ENCODE measurements around the gene NEAT1.

The NEAT1 gene

DNA sequence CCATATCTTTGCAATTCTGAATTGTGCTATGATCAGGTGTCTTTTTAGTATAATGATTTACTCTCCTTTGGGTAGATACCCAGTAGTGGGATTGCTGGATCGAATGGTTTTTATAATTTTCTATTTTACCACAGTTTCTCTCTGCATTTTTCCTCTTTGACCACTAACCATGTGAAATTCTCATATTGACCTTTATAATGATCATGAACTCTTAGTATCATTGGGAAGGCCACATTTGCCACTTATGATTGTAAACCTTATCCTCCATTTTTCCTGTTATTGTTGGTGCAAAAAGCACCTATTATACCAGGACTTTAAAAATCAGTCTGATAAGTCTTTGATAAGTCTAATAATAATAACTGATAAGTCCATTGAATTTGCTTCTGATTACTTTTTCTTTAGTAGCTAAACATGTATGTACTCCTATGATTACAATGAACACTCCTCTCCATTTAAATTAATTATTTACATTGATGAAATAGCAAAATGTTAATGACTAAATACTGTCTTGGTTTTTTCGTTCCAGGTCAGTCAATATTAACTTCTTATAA lies 9.6 kb downstream of the NEAT1 start:
- Histone ChIP-seq H3K79me1 (ENCODE audit: low read depth, low read length) (peaks cover 2% of the 10 kb centered on the region), H3K36me3 (replicated peaks in 1 of 2; ENCODE audit: control insufficient read depth in 2 of 2, insufficient read depth in 2 of 2, low read length in 2 of 2) (peaks cover 3 to 98% of the 10 kb centered on the region in 2 donors)

DNA sequence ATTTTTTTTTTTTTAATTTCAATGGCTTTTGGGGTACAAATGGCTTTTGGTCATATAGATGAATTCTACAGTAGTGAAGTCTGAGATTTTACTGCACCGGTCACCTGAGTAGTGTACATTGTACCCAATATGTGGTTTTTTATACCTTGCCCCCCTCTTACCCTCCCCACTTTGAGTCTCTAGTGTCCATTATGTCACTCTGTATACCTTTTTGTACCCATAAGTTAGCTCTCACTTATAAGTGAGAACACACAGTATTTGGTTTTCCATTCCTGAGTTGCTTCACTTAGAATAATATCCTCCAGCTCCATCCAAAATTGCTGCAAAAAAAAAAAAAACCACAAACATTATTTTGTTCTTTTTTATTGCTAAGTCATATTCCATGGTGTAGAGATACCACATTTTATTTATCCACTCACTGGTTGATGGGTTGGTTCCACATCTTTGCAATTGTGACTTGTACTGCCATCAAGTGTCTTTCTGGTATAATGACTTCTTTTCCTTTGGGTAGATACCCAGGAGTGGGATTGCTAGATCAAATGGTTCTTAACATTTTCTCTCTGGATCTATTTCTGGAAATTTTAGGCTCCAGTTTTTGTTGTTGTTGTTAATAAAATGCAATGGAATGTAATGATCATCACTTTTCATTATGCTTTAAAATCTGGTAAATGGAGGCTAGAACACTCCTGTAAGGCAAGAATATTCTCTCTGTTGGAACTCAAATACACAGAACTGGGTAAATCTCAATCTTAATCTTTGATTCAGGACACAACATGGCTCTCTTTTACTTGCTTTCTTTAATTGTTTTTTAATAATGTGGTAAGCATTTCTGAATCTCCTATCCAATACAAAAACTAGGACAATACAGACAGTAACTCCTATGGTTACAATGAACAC lies 10.3 kb downstream of the NEAT1 start:
- Histone ChIP-seq H4K8ac (ENCODE audit: low read depth, low read length) (no peak overlapping the region), H3K79me1 (ENCODE audit: low read depth, low read length) (peaks cover 2% of the 10 kb centered on the region), H2AK5ac (ENCODE audit: low read depth, low read length) (no peak overlapping the region), H2BK5ac (ENCODE audit: low read length) (no peak overlapping the region), H3K4me3 (ENCODE audit: low read length in 2 of 2) (no peak overlapping the region), H4K91ac (ENCODE audit: low read depth, low read length, poor library complexity) (no peak overlapping the region), H3K9ac (ENCODE audit: low read depth, low read length, poor library complexity) (no peak overlapping the region), H3K23ac (ENCODE audit: low read depth, low read length, poor library complexity) (no peak overlapping the region), H3K27ac (replicated peaks; ENCODE audit: low read length) (no peak overlapping the region), H3K27me3 (ENCODE audit: control insufficient read depth in 3 of 3, insufficient read depth in 3 of 3, low read depth in 1 of 3, low read length in 3 of 3) (no peaks in the 10 kb centered on the region), H2BK12ac (ENCODE audit: low read length) (no peak overlapping the region), H2BK15ac (ENCODE audit: low read length) (no peak overlapping the region), H3K18ac (ENCODE audit: low read length) (no peak overlapping the region), H3K4me2 (ENCODE audit: insufficient read depth, low read length, poor library complexity, severe bottlenecking) (no peak overlapping the region), H3K4ac (ENCODE audit: low read length) (no peak overlapping the region), H3K36me3 (replicated peaks in 1 of 2; ENCODE audit: control insufficient read depth in 2 of 2, insufficient read depth in 2 of 2, low read length in 2 of 2) (peaks cover 3 to 98% of the 10 kb centered on the region in 2 donors), H3K4me1 (ENCODE audit: control insufficient read depth in 2 of 2, insufficient read depth in 1 of 2, low read depth in 1 of 2, low read length in 2 of 2) (peaks cover 1 to 22% of the 10 kb centered on the region in 2 donors), H3K14ac (ENCODE audit: low read length) (no peak overlapping the region), H2AFZ (ENCODE audit: low read length) (no peak overlapping the region), H2BK120ac (ENCODE audit: low read depth, low read length) (no peak overlapping the region), H3K9me3 (replicated peaks in 1 of 2; ENCODE audit: control insufficient read depth in 2 of 2, insufficient read depth in 1 of 2, low read depth in 1 of 2, low read length in 2 of 2) (peaks cover 0 to 2% of the 10 kb centered on the region in 2 donors)
- WGBS, 2 donors (ENCODE audit: extremely low coverage in 2 of 2, insufficient read length in 2 of 2, insufficient replicate concordance in 1 of 2) = no CpG with 5 or more reads among the region's 1 CpG
- DNase-seq (ENCODE audit: low spot score) = no peak

More for the DNA sequence above, 9.6 kb downstream of the NEAT1 start:
- no peak overlapping the region for H2BK5ac ChIP-seq (ENCODE audit: low read length)
- WGBS, 2 donors (ENCODE audit: extremely low coverage in 2 of 2, insufficient read length in 2 of 2, insufficient replicate concordance in 1 of 2) = no CpG with 5 or more reads among the region's 2 CpGs
- no peak overlapping the region for H2BK120ac ChIP-seq (ENCODE audit: low read depth, low read length)
- no peak overlapping the region for H3K9ac ChIP-seq (ENCODE audit: low read depth, low read length, poor library complexity)
- DNase-seq (ENCODE audit: low spot score) = no peak
- no peak overlapping the region for H2AK5ac ChIP-seq (ENCODE audit: low read depth, low read length)
- H3K27ac ChIP-seq (replicated peaks; ENCODE audit: low read length) = no peak overlapping the region
- H4K91ac ChIP-seq (ENCODE audit: low read depth, low read length, poor library complexity) = no peak overlapping the region
- H2BK15ac ChIP-seq (ENCODE audit: low read length) = no peak overlapping the region
- H3K4me3 ChIP-seq (ENCODE audit: low read length in 2 of 2) = no peak overlapping the region
- H3K9me3 ChIP-seq (replicated peaks in 1 of 2; ENCODE audit: control insufficient read depth in 2 of 2, insufficient read depth in 1 of 2, low read depth in 1 of 2, low read length in 2 of 2) = no peaks in the 10 kb centered on the region
- H3K14ac ChIP-seq (ENCODE audit: low read length) = no peak overlapping the region
- no peak overlapping the region for H2AFZ ChIP-seq (ENCODE audit: low read length)
- H3K27me3 ChIP-seq (ENCODE audit: control insufficient read depth in 3 of 3, insufficient read depth in 3 of 3, low read depth in 1 of 3, low read length in 3 of 3) = no peaks in the 10 kb centered on the region
- no peak overlapping the region for H3K18ac ChIP-seq (ENCODE audit: low read length)
- H2BK12ac ChIP-seq (ENCODE audit: low read length) = no peak overlapping the region
- peaks cover 3 to 30% of the 10 kb centered on the region in 2 donors for H3K4me1 ChIP-seq (ENCODE audit: control insufficient read depth in 2 of 2, insufficient read depth in 1 of 2, low read depth in 1 of 2, low read length in 2 of 2)
- no peak overlapping the region for H4K8ac ChIP-seq (ENCODE audit: low read depth, low read length)
- no peak overlapping the region for H3K4me2 ChIP-seq (ENCODE audit: insufficient read depth, low read length, poor library complexity, severe bottlenecking)
- no peak overlapping the region for H3K4ac ChIP-seq (ENCODE audit: low read length)
- H3K23ac ChIP-seq (ENCODE audit: low read depth, low read length, poor library complexity) = no peak overlapping the region

DNA sequence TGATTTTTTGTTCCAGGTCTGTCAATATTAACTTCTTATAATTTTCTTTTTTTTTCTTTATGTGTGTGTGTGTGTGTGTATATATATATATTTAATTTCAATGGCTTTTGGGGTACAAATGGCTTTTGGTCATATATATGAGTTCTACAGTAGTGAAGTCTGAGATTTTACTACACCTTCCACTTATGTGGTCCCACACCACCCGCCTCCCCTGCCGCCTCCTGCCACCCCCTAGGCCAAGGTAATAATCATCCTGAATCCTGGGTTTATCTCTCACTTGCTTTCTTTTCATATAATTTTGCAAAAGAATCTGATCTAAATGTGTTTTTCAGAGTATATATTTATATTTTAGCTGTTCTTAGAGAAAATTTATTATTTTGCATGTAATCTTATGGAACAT lies 11.1 kb downstream of the NEAT1 start:
- no peak for DNase-seq (ENCODE audit: low spot score)
- Histone ChIP-seq H3K9ac (ENCODE audit: low read depth, low read length, poor library complexity) (no peak overlapping the region), H3K4me2 (ENCODE audit: insufficient read depth, low read length, poor library complexity, severe bottlenecking) (no peak overlapping the region), H2BK12ac (ENCODE audit: low read length) (no peak overlapping the region), H3K4me3 (ENCODE audit: low read length in 2 of 2) (no peak overlapping the region), H4K8ac (ENCODE audit: low read depth, low read length) (no peak overlapping the region), H3K14ac (ENCODE audit: low read length) (no peak overlapping the region), H2AFZ (ENCODE audit: low read length) (no peak overlapping the region), H3K4me1 (ENCODE audit: control insufficient read depth in 2 of 2, insufficient read depth in 1 of 2, low read depth in 1 of 2, low read length in 2 of 2) (peaks cover 1 to 17% of the 10 kb centered on the region in 2 donors), H4K91ac (ENCODE audit: low read depth, low read length, poor library complexity) (no peak overlapping the region), H2BK5ac (ENCODE audit: low read length) (no peak overlapping the region), H3K36me3 (replicated peaks in 1 of 2; ENCODE audit: control insufficient read depth in 2 of 2, insufficient read depth in 2 of 2, low read length in 2 of 2) (peaks cover 3 to 98% of the 10 kb centered on the region in 2 donors), H3K23ac (ENCODE audit: low read depth, low read length, poor library complexity) (no peak overlapping the region), H3K79me1 (ENCODE audit: low read depth, low read length) (peaks cover 2% of the 10 kb centered on the region), H3K18ac (ENCODE audit: low read length) (no peak overlapping the region), H2BK120ac (ENCODE audit: low read depth, low read length) (no peak overlapping the region), H2AK5ac (ENCODE audit: low read depth, low read length) (no peak overlapping the region), H3K9me3 (replicated peaks in 1 of 2; ENCODE audit: control insufficient read depth in 2 of 2, insufficient read depth in 1 of 2, low read depth in 1 of 2, low read length in 2 of 2) (peaks cover 0 to 4% of the 10 kb centered on the region in 2 donors), H2BK15ac (ENCODE audit: low read length) (no peak overlapping the region), H3K27ac (replicated peaks; ENCODE audit: low read length) (no peak overlapping the region), H3K4ac (ENCODE audit: low read length) (no peak overlapping the region), H3K27me3 (ENCODE audit: control insufficient read depth in 3 of 3, insufficient read depth in 3 of 3, low read depth in 1 of 3, low read length in 3 of 3) (no peaks in the 10 kb centered on the region)
- WGBS, 2 donors (ENCODE audit: extremely low coverage in 2 of 2, insufficient read length in 2 of 2, insufficient replicate concordance in 1 of 2) = no CpG with 5 or more reads among the region's 2 CpGs

DNA sequence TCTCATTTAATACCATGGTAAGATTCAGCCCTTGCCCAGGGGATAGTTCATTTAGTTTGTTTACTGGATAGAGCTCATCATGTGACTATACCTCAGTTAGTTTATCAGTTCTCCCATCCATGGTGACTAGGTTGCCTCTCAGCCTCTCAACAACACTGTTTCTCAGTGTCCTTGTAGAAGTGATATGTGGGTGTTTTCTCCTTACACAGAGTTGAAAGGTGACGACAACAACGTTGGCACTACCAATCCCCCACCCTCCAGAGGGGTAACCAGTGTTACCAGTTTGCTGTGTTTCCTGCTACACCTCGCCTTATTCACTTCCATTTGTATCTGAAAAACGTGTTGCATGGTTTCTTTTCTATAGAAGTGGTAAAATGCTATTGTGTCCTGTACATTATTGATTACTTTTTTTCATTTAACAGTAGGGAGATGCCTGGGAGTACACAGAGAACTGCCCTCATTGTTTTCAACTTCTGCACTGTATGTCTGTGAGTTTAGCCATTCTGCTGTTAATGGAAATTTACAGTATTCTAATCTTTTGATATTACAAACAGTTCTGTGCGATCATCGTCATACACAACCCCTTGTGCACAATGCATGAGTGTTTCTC lies 11.6 kb downstream of the NEAT1 start:
- Histone ChIP-seq H3K9ac (ENCODE audit: low read depth, low read length, poor library complexity) (no peak overlapping the region), H2BK15ac (ENCODE audit: low read length) (no peak overlapping the region), H3K27me3 (ENCODE audit: control insufficient read depth in 3 of 3, insufficient read depth in 3 of 3, low read depth in 1 of 3, low read length in 3 of 3) (no peaks in the 10 kb centered on the region), H4K91ac (ENCODE audit: low read depth, low read length, poor library complexity) (no peak overlapping the region), H3K14ac (ENCODE audit: low read length) (no peak overlapping the region), H3K4me2 (ENCODE audit: insufficient read depth, low read length, poor library complexity, severe bottlenecking) (no peak overlapping the region), H3K79me1 (ENCODE audit: low read depth, low read length) (peaks cover 2% of the 10 kb centered on the region), H4K8ac (ENCODE audit: low read depth, low read length) (no peak overlapping the region), H2BK120ac (ENCODE audit: low read depth, low read length) (no peak overlapping the region), H2AFZ (ENCODE audit: low read length) (no peak overlapping the region), H3K4me1 (ENCODE audit: control insufficient read depth in 2 of 2, insufficient read depth in 1 of 2, low read depth in 1 of 2, low read length in 2 of 2) (peaks cover 1 to 14% of the 10 kb centered on the region in 2 donors), H3K18ac (ENCODE audit: low read length) (no peak overlapping the region), H3K4ac (ENCODE audit: low read length) (no peak overlapping the region), H3K4me3 (ENCODE audit: low read length in 2 of 2) (no peak overlapping the region), H2AK5ac (ENCODE audit: low read depth, low read length) (no peak overlapping the region), H2BK5ac (ENCODE audit: low read length) (no peak overlapping the region), H3K23ac (ENCODE audit: low read depth, low read length, poor library complexity) (no peak overlapping the region), H2BK12ac (ENCODE audit: low read length) (no peak overlapping the region), H3K27ac (replicated peaks; ENCODE audit: low read length) (no peak overlapping the region), H3K9me3 (replicated peaks in 1 of 2; ENCODE audit: control insufficient read depth in 2 of 2, insufficient read depth in 1 of 2, low read depth in 1 of 2, low read length in 2 of 2) (peaks cover 0 to 4% of the 10 kb centered on the region in 2 donors), H3K36me3 (replicated peaks in 1 of 2; ENCODE audit: control insufficient read depth in 2 of 2, insufficient read depth in 2 of 2, low read length in 2 of 2) (peaks cover 3 to 98% of the 10 kb centered on the region in 2 donors)
- DNase-seq (ENCODE audit: low spot score) = no peak
- WGBS, 2 donors (ENCODE audit: extremely low coverage in 2 of 2, insufficient read length in 2 of 2, insufficient replicate concordance in 1 of 2) = no CpG with 5 or more reads among the region's 6 CpGs

Data from neuronal stem cell (in vitro differentiated cells).